ENCODE results near the gene TAF11L9. TPM values are rescaled to one million over a fixed set of nuclear protein-coding genes. Genes with fewer than 3 reads are reported as not detected.
"Not testable (repeated sequence)": the region's sequence is repeated elsewhere in the genome, so short reads cannot be mapped to it uniquely, and the experiment has no call there.

The TAF11L9 gene
- not detected in 2 replicates for total RNA-seq (2014; rRNA removed; shearing (Covaris generic))

DNA sequence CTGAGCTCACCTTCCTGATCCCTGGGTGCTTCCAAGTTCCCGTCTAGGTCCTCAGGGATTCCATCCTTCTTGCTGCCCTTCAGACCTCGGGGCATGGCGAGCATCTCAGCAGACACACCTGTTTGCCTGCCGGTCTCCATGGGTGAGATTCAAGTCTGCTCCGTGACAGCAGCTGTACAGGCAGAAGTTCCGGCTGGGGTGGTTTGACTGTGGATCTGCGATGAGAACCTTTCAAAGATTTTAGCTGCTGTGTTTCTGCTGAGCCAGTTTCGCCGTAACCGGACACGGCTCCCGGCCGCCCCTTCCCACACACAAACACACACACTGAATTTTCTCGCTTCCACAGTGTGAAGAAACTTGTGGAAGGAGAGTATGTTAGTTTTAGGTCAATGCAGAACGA, at the start of gene TAF11L9:
Gene TAF11L9 (minus strand): TSS at position 140 of the 400 bp plus-strand sequence.
- H3K36me3 ChIP-seq; H3K4me3 ChIP-seq; DNase-seq (ENCODE audit: low read depth in 1 of 2, low spot score in 2 of 2); H3K27me3 ChIP-seq (replicated peaks); H3K4me1 ChIP-seq (replicated peaks); H3K9me3 ChIP-seq (replicated peaks); H3K27ac ChIP-seq: not testable (repeated sequence)

GRCh38 chr5:17634160-17634559, 40.0 kb upstream of the TAF11L9 start, which contains the start of gene TAF11L14:
TAF11L14 (plus strand) TSS chr5:17634460.
- DNase-seq (ENCODE audit: low read depth in 1 of 2, low spot score in 2 of 2) = no peak
- no peaks in the 10 kb centered on the region for H3K36me3 ChIP-seq
- H3K4me1 ChIP-seq (replicated peaks) = no peaks in the 10 kb centered on the region
- H3K27me3 ChIP-seq (replicated peaks) = no peaks in the 10 kb centered on the region
- no peak within 1 kb of the TSS for H3K27ac ChIP-seq
- H3K9me3 ChIP-seq (replicated peaks) = no peaks in the 10 kb centered on the region
- H3K4me3 ChIP-seq = no peak within 1 kb of the TSS

DNA sequence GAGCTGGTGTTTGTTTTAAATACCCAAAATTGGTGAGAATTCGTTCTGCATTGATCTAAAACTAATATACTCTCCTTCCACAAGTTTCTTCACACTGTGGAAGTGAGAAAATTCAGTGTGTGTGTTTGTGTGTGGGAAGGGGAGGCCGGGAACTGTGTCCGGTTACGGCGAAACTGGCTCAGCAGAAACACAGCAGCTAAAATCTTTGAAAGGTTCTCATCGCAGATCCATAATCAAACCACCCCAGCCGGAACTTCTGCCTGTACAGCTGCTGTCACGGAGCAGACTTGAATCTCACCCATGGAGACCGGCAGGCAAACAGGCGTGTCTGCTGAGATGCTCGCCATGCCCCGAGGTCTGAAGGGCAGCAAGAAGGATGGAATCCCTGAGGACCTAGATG, 37.6 kb upstream of the TAF11L9 start, which contains the start of gene TAF11L13:
Gene TAF11L13 (plus strand): TSS at position 301 of the 400 bp plus-strand sequence.
- not testable (repeated sequence) for H3K27me3 ChIP-seq (replicated peaks); H3K9me3 ChIP-seq (replicated peaks); DNase-seq (ENCODE audit: low read depth in 1 of 2, low spot score in 2 of 2); H3K4me3 ChIP-seq; H3K27ac ChIP-seq; H3K36me3 ChIP-seq; H3K4me1 ChIP-seq (replicated peaks)

- Histone ChIP-seq H3K9me3 (replicated peaks) (no peaks in the 10 kb centered on the region), H3K4me3 (no peak overlapping the region), H3K27ac (no peak overlapping the region), H3K27me3 (replicated peaks) (no peaks in the 10 kb centered on the region), H3K4me1 (replicated peaks) (no peaks in the 10 kb centered on the region), H3K36me3 (no peaks in the 10 kb centered on the region)
- DNase-seq (ENCODE audit: low read depth in 1 of 2, low spot score in 2 of 2) = no peak
Observed at GRCh38 chr5:17625686-17626085, 31.5 kb upstream of the TAF11L9 start.

- Histone ChIP-seq H3K4me1 (replicated peaks) (no peaks in the 10 kb centered on the region), H3K4me3 (no peak overlapping the region), H3K9me3 (replicated peaks) (no peaks in the 10 kb centered on the region), H3K27ac (no peak overlapping the region), H3K36me3 (no peaks in the 10 kb centered on the region), H3K27me3 (replicated peaks) (no peaks in the 10 kb centered on the region)
- no peak for DNase-seq (ENCODE audit: low read depth in 1 of 2, low spot score in 2 of 2)
Observed at GRCh38 chr5:17620627-17621026, 26.4 kb upstream of the TAF11L9 start.

DNA sequence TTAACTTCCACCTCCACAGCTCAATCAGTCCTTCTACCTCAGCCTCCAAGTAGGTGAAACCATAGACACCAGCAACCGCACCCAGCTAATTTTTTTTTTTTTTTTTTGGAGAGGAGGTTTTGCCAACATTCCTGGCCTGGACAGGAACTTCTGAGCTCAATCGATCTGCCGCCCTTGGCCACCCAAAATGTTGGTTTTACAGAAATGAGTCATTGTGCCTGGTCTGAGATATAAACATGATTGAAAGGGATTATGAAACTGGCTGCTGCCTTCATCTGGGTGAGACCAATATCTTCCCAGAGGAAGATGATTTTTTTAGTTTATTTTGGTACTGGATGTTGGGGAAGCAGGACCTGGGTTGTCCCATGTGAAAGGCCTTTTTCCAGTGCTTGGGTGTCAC, 25.2 kb upstream of the TAF11L9 start:
- no peaks in the 10 kb centered on the region for H3K4me1 ChIP-seq (replicated peaks)
- no peaks in the 10 kb centered on the region for H3K36me3 ChIP-seq
- no peak overlapping the region for H3K27ac ChIP-seq
- H3K27me3 ChIP-seq (replicated peaks) = no peaks in the 10 kb centered on the region
- DNase-seq (ENCODE audit: low read depth in 1 of 2, low spot score in 2 of 2) = no peak
- H3K9me3 ChIP-seq (replicated peaks) = no peaks in the 10 kb centered on the region
- no peak overlapping the region for H3K4me3 ChIP-seq

DNA sequence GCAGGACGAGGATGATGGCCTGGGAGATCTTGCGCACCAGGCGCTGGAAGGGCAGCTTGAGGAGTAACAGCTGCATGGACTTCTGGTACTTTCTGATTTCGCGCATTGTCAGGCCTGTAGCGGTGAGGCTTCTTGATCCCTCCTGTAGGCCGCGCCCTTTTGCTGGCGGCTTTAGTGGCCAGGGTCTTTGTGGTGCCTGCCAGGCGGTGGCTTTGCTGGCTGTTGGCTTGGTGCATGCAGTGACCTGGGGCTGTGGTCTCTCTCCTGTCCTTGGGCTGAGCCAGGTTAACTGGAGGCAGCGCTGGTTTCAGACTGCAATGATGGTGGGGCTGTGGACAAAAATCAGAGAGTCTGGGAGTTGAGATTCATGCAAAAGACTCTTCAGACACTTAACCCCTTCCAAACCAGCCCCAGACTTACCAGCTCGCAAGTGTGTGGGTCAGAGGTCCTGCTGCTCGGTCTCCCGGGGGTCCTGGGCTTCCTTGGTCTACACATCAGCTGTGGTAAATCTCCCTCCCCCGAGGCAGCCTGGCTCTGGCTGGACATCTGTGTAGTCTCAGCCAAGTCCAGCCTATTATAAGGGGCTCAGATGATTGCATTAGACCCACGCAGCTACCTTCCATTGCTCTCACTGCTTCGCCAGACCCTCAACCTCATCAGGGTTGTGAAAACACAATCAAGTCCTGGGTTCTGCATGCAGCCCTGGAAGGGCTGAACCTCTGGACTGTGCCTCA, 20.8 kb upstream of the TAF11L9 start:
- H3K36me3 ChIP-seq = no peaks in the 10 kb centered on the region
- H3K4me1 ChIP-seq (replicated peaks) = no peaks in the 10 kb centered on the region
- no peaks in the 10 kb centered on the region for H3K27me3 ChIP-seq (replicated peaks)
- no peak overlapping the region for H3K4me3 ChIP-seq
- no peak overlapping the region for H3K27ac ChIP-seq
- H3K9me3 ChIP-seq (replicated peaks) = no peaks in the 10 kb centered on the region
- no peak for DNase-seq (ENCODE audit: low read depth in 1 of 2, low spot score in 2 of 2)

GRCh38 chr5:17610092-17610491, 15.9 kb upstream of the TAF11L9 start, which contains the start of gene TAF11L12:
TAF11L12 (plus strand) TSS chr5:17610392.
- H3K9me3 ChIP-seq (replicated peaks); H3K27ac ChIP-seq; DNase-seq (ENCODE audit: low read depth in 1 of 2, low spot score in 2 of 2); H3K4me1 ChIP-seq (replicated peaks); H3K4me3 ChIP-seq; H3K27me3 ChIP-seq (replicated peaks); H3K36me3 ChIP-seq: not testable (repeated sequence)

DNA sequence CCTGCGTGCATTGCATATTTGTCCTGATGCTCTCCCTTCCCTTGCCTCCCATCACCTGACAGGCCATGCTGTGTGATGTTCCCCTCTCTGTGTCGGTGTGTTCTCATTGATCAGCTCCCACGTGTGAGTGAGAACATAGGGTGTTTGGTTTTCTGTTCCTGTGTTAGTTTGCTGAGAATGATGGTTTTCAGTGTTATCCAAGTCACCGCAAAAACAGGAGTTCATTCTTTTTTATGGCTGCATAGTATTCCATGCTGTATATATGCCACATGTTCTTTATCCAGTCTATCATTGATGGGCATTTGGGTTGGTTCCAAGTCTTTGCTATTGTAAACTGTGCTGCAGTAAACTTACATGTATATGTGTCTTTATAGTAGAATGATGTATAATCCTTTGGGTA, 13.3 kb upstream of the TAF11L9 start:
- H3K9me3 ChIP-seq (replicated peaks); H3K4me1 ChIP-seq (replicated peaks); H3K27ac ChIP-seq; H3K36me3 ChIP-seq; H3K4me3 ChIP-seq; DNase-seq (ENCODE audit: low read depth in 1 of 2, low spot score in 2 of 2); H3K27me3 ChIP-seq (replicated peaks): not testable (repeated sequence)

- no peaks in the 10 kb centered on the region for H3K36me3 ChIP-seq
- no peaks in the 10 kb centered on the region for H3K4me1 ChIP-seq (replicated peaks)
- no peak overlapping the region for H3K4me3 ChIP-seq
- DNase-seq (ENCODE audit: low read depth in 1 of 2, low spot score in 2 of 2) = no peak
- no peak overlapping the region for H3K27ac ChIP-seq
- 0 out of 2 replicates have a peak, but pooled peaks cover 2% of the 10 kb centered on the region for H3K9me3 ChIP-seq (replicated peaks)
- no peaks in the 10 kb centered on the region for H3K27me3 ChIP-seq (replicated peaks)
Observed at GRCh38 chr5:17604951-17605350, 10.8 kb upstream of the TAF11L9 start.

- not testable (repeated sequence) for H3K4me3 ChIP-seq; H3K27me3 ChIP-seq (replicated peaks); H3K27ac ChIP-seq; H3K9me3 ChIP-seq (replicated peaks); H3K4me1 ChIP-seq (replicated peaks); H3K36me3 ChIP-seq; DNase-seq (ENCODE audit: low read depth in 1 of 2, low spot score in 2 of 2)
Observed at GRCh38 chr5:17603880-17604279, 9.7 kb upstream of the TAF11L9 start, which contains the start of gene TAF11L11. TAF11L11 (plus strand) TSS chr5:17604183.

GRCh38 chr5:17597728-17598127, 3.5 kb upstream of the TAF11L9 start, which contains the start of gene TAF11L10:
TAF11L10 (minus strand) TSS chr5:17597828.
- H3K27ac ChIP-seq; H3K27me3 ChIP-seq (replicated peaks); H3K4me1 ChIP-seq (replicated peaks); DNase-seq (ENCODE audit: low read depth in 1 of 2, low spot score in 2 of 2); H3K4me3 ChIP-seq; H3K36me3 ChIP-seq; H3K9me3 ChIP-seq (replicated peaks): not testable (repeated sequence)

- not testable (repeated sequence) for H3K27ac ChIP-seq; DNase-seq (ENCODE audit: low read depth in 1 of 2, low spot score in 2 of 2); H3K36me3 ChIP-seq
Observed at GRCh38 chr5:17590860-17591259, 3.3 kb downstream of the TAF11L9 start, which contains the start of gene TAF11L8. TAF11L8 (minus strand) TSS chr5:17590960.

DNA sequence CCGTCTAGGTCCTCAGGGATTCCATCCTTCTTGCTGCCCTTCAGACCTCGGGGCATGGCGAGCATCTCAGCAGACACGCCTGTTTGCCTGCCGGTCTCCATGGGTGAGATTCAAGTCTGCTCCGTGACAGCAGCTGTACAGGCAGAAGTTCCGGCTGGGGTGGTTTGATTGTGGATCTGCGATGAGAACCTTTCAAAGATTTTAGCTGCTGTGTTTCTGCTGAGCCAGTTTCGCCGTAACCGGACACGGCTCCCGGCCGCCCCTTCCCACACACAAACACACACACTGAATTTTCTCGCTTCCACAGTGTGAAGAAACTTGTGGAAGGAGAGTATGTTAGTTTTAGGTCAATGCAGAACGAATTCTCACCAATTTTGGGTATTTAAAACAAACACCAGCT, 8.5 kb downstream of the TAF11L9 start, which contains the start of gene TAF11L7:
Gene TAF11L7 (minus strand): TSS at position 101 of the 400 bp plus-strand sequence.
- not testable (repeated sequence) for H3K27ac ChIP-seq; H3K27me3 ChIP-seq (replicated peaks); H3K36me3 ChIP-seq; H3K9me3 ChIP-seq (replicated peaks); H3K4me3 ChIP-seq; H3K4me1 ChIP-seq (replicated peaks); DNase-seq (ENCODE audit: low read depth in 1 of 2, low spot score in 2 of 2)

More at GRCh38 chr5:17590860-17591259, 3.3 kb downstream of the TAF11L9 start, which contains the start of gene TAF11L8:
- H3K4me1 ChIP-seq (replicated peaks); H3K27me3 ChIP-seq (replicated peaks); H3K4me3 ChIP-seq; H3K9me3 ChIP-seq (replicated peaks): not testable (repeated sequence)

All from SJSA1 (cell line).